Measurements from ENCODE around the gene GLIS2. TPM values are rescaled to one million over a fixed set of nuclear protein-coding genes. Genes with fewer than 3 reads are reported as not detected.

GLIS2 gene
- polyA plus RNA-seq, 6 donors from 2014 or later = not detected

DNA sequence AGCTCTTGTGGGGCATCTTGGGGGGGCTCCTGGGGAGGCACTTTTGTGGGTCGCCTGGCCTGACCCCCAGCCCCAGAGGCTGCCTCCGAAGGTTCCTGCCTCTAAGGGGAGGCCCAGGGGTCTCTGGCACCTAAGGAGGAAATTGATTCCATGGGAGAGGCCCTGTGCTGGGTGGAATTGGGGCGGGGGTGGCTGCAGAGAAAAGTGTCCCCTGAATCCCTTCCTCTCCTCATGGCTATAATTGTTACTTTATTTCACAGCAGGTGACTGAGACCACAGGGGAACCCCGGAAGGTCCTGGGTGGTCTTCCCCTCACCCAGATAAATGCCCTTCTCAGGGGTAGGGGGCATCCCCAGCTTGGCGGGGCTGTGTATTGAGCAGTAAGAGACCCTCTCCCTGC lies 3.1 kb downstream of the GLIS2 start:
- peaks cover 0 to 10% of the 10 kb centered on the region in 2 donors for H3K36me3 Mint-ChIP-seq
- no peak overlapping the region for H3K27ac Mint-ChIP-seq
- ATAC-seq (ENCODE audit: low read depth in 2 of 2) (no peak), DNase-seq (no peak)
- H3K27me3 Mint-ChIP-seq = peaks cover 10 to 30% (median 11%) of the 10 kb centered on the region in 3 donors
- H3K4me1 Mint-ChIP-seq = peaks cover 13 to 23% (median 14%) of the 10 kb centered on the region in 3 donors
- H3K9me3 Mint-ChIP-seq = no peaks in the 10 kb centered on the region
- peak overlapping the region in 1 of 8 donors; percentile 65 for H3K4me3 Mint-ChIP-seq

DNA sequence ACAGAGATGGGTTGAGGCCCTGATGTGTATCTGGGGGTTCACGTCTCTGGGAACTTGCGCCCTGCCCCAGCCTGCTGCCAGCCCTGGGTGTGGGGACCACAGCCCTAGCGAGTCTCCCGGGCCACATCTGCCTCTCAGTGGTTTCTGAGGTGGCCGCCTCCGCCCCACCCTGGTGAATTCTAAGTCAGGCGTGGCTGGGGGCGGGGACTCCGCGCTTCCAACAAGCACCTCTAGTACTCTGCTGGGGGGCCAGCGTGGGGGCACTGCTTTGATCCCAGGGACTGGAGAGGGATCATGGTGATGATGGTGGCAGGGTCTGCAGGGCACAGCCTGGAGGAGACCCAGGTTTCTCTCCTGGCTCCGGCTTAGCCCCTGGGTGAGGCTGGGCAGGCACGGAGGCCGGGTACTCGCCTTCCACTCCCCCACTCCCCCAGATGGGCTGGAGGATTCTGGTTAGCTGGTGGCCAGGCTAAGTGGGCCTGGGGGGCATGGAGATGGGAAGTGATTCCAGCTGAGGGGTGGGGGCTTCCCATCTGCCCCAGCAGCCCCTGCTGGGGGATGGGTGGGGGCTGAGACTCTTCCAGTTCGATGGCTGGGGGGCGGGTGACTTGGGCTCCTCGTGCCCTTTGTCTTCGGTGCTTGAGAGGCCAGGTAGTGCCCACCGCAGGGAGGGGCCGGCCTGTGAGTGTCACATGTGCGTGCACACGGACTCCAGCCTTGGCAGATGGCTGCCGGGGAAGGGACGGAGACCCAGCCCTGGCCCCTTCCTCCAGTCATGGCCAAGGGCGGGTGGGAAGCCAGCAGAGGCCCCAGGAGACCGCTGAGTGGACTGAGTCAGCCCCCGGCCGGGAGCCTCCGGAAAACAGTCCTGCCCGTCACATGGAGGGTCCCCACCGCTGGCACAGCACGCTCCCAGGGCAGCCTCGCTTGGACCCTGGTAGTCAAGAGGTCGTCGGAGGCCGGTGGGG lies 3.9 kb downstream of the GLIS2 start:
- H3K4me3 Mint-ChIP-seq = peak overlapping the region in 2 of 8 donors; percentile 36 to 65
- no peak overlapping the region for H3K27ac Mint-ChIP-seq
- H3K36me3 Mint-ChIP-seq = peaks cover 0 to 3% of the 10 kb centered on the region in 2 donors

GRCh38 chr16:4320571-4321137 lies 4.8 kb downstream of the GLIS2 start:
- no peak overlapping the region for H3K4me3 Mint-ChIP-seq
- H3K36me3 Mint-ChIP-seq = no peaks in the 10 kb centered on the region
- ATAC-seq (ENCODE audit: low read depth in 2 of 2) (no peak), DNase-seq (no peak)
- no peaks in the 10 kb centered on the region for H3K9me3 Mint-ChIP-seq
- no peak overlapping the region for H3K27ac Mint-ChIP-seq
- H3K27me3 Mint-ChIP-seq = peaks cover 0 to 18% (median 0%) of the 10 kb centered on the region in 3 donors
- peaks cover 8 to 17% (median 8%) of the 10 kb centered on the region in 3 donors for H3K4me1 Mint-ChIP-seq

More for the DNA sequence above, 3.9 kb downstream of the GLIS2 start:
- peaks cover 6 to 16% (median 8%) of the 10 kb centered on the region in 3 donors for H3K4me1 Mint-ChIP-seq
- H3K9me3 Mint-ChIP-seq = no peaks in the 10 kb centered on the region
- peaks cover 2 to 22% (median 3%) of the 10 kb centered on the region in 3 donors for H3K27me3 Mint-ChIP-seq
- peak; percentile 65 to 79 for ATAC-seq (ENCODE audit: low read depth in 2 of 2)
- DNase-seq = peak; percentile 36

GRCh38 chr16:4321286-4322120 lies 5.6 kb downstream of the GLIS2 start:
- H3K4me3 Mint-ChIP-seq = no peak overlapping the region
- H3K27ac Mint-ChIP-seq = no peak overlapping the region
- no peaks in the 10 kb centered on the region for H3K36me3 Mint-ChIP-seq
- H3K9me3 Mint-ChIP-seq = no peaks in the 10 kb centered on the region
- DNase-seq (no peak), ATAC-seq (ENCODE audit: low read depth in 2 of 2) (no peak)
- peaks cover 0 to 18% (median 0%) of the 10 kb centered on the region in 3 donors for H3K27me3 Mint-ChIP-seq
- peaks cover 8 to 17% (median 15%) of the 10 kb centered on the region in 3 donors for H3K4me1 Mint-ChIP-seq

DNA sequence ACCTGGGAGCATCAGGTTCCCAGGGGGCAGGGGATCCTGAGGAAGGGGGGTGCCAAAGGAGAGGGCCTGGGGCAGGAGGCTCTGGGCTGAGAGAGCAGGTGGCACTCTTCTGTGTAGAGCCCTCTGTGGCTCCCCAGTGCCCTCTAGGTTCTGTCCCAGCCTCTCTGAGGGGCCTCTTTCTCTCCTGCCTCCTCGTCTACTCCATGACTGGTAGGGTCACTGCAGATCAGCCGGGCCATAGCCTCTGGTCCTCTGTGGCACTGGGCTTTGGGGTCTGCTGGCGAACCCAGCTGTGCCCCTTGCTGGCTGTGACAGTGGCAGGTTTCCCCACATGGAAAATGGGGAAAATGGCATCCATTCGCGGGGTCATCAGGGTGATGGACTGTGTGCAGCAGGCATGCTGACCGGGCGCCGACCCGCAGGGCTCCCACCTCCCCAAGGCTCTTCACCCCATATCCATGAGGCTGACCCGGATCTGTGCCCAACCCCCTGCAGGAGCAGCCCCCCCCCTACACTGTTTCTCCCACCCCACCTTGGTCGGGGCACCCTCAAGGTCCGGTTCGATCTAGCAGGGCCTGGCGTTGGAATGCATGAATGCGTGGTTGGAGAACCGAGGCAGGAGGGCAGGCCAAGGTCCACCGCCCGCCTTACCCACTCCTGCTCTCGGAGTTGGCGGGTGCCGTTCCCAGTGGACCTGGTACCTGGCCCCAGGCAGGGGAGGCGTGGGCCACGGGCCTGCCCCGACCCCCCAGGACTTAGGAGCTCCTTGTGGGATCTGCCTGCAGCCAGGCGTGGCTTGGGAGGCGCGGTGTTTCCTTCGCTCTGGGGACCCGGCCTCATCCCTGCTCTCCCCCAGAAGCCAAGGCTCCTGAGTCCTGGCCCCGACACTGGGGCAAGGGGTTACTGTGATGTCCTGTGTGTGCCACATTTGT lies 6.5 kb downstream of the GLIS2 start:
- Mint-ChIP-seq H3K9me3 (no peaks in the 10 kb centered on the region), H3K27me3 (peaks cover 0 to 11% (median 0%) of the 10 kb centered on the region in 3 donors), H3K27ac (peak overlapping the region in 1 of 6 donors; percentile 43), H3K4me1 (peaks cover 8 to 17% (median 16%) of the 10 kb centered on the region in 3 donors), H3K4me3 (no peak overlapping the region), H3K36me3 (no peaks in the 10 kb centered on the region)
- DNase-seq = no peak
- no peak for ATAC-seq (ENCODE audit: low read depth in 2 of 2)

DNA sequence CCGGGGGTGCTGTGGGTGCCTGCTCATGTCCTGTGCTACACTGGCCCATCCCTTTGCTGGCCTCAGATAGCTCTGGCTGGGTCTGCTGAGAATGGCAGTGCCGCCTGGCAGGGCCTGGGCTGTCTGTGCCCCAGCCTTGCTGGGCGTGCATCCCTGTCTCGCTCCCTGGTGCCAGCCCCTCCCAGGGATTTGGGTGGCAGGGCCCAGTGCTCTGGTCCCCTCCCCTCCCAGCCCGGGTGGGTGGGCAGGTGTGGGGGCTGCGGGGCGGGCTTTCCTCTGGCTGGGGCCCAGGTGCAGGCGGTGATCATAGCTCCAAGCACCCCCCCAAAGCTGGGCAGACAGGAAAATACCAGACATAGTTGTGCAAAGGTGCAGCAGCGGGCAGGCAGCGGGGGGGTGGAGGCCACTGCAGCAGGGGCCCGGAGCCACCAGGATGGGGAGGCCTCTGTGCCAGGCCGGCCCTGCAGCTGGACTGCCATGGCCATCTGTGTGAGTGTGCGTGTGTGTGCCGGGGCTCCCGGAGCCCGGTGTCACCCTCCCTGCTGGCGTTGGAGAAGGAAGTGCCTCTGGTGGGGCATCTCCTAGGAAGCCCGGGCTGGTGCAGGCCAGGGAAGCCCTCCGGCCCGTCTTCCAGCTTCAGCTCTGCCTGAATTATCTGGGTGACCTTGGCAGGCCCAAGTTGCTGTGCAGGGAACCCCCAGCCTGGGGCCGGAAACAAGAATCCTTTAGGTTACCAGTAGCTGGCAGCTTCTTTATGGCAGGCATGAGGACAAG lies 7.4 kb downstream of the GLIS2 start:
- ATAC-seq (ENCODE audit: low read depth in 2 of 2) = no peak
- Mint-ChIP-seq H3K27ac (peak overlapping the region in 1 of 6 donors; percentile 43), H3K4me1 (peaks cover 8 to 20% (median 16%) of the 10 kb centered on the region in 3 donors), H3K9me3 (no peaks in the 10 kb centered on the region), H3K36me3 (no peaks in the 10 kb centered on the region), H3K27me3 (peaks cover 0 to 6% (median 0%) of the 10 kb centered on the region in 3 donors), H3K4me3 (peak overlapping the region in 1 of 8 donors; percentile 15)
- no peak for DNase-seq

DNA sequence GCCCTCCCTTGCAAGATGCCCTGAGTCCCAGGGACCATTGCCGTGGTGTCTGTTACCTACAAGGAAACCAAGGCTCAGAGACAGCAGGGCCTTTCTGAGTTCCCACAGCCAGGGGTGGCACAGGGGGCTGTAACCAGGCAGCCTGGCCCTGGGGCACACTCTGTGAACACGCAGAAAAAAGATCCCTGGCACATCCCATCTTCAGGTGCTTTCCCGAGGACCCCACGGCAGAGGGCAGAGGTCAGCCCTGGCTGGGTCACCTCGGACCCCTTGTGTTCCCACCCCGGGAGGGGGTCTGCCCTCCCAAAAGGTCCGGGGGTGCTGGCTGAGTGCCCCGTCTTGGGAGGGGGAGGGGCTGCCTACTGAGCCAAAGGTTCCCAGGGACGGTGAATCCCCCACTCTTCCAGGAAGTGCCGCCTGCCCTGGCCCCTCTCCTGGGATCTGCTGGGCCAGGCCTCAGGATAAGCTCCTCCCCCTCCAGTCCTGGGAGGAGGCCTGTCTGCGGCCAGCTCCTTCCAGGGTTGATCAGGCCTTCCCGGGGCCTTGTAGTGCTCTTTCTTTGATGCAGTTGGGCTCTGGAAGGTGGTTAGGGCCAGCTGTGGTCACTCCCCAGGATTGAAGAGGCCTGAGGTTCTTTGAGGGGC lies 8.1 kb downstream of the GLIS2 start:
- Mint-ChIP-seq H3K9me3 (no peaks in the 10 kb centered on the region), H3K4me1 (peaks cover 8 to 20% (median 12%) of the 10 kb centered on the region in 3 donors), H3K27me3 (no peaks in the 10 kb centered on the region), H3K4me3 (peak overlapping the region in 1 of 8 donors; percentile 15), H3K27ac (no peak overlapping the region), H3K36me3 (no peaks in the 10 kb centered on the region)
- DNase-seq = no peak
- ATAC-seq (ENCODE audit: low read depth in 2 of 2) = no peak

DNA sequence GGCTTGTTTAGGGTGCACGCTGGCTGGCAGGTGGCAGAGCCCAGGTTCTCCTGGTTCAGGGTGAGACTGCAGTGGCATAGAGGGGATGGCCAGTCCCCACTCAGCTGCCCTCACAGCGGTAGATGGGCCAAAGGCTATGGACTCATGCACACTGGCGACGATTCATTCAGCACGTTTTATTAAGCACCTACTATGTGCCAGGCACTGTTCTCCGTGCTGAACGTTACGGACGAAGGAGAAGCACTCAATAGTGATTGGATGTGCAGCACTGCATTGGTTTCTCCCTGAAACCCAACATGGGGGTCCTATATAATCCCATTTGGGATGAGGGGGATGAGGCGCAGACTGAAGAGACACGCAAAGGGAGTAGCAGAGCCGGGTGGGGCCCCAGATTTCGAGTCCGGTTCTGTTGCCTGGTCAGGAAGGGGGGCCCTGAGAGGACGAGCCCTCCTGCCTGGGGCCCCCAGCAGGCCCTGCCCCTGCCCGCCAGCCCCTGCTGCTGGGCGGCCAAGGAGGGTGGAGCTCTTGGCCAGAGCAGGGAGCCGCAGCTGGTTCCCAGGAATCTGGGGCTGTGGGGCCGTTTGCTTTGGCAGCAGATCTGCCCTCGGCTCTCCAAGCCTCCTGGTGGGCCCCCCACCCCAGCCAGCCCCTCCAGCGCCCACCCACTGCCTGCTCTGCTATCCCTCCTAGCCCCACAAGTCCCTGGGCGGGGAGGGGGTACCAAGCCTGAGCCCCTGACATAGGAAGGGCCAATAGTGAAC lies 8.8 kb downstream of the GLIS2 start:
- peaks cover 4 to 13% (median 13%) of the 10 kb centered on the region in 3 donors for H3K4me1 Mint-ChIP-seq
- DNase-seq = no peak
- H3K27ac Mint-ChIP-seq = no peak overlapping the region
- H3K4me3 Mint-ChIP-seq = peak overlapping the region in 1 of 8 donors; percentile 23
- no peaks in the 10 kb centered on the region for H3K27me3 Mint-ChIP-seq
- H3K9me3 Mint-ChIP-seq = no peaks in the 10 kb centered on the region
- ATAC-seq (ENCODE audit: low read depth in 2 of 2) = no peak
- no peaks in the 10 kb centered on the region for H3K36me3 Mint-ChIP-seq

DNA sequence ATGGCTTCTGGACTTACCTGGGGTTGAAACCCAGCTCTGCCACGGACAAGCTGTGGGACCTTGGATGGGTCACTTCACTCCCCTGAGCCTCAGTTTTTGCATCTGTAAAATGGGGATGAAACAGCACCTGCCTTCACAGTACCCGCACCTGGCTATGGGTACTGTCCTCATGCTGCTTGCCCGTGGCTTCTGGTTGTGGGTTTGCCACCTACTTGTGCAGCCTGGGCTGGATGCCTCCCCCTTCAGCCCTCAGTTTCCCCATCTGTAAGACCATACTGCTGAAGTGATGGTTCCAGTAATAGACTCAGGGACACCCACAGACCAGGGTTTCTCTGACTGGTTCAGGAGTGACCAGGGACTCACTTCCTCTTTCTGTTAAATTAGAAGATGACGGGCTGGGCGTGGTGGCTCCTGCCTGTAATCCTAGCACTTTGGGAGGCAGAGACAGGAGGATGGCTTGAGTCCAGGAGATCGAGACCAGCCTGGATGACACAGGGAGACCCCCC lies 9.4 kb downstream of the GLIS2 start:
- H3K4me1 Mint-ChIP-seq = peaks cover 4 to 17% (median 13%) of the 10 kb centered on the region in 3 donors
- peak; percentile 30 to 33 for ATAC-seq (ENCODE audit: low read depth in 2 of 2)
- H3K27ac Mint-ChIP-seq = peak overlapping the region in 1 of 6 donors; percentile 15
- H3K36me3 Mint-ChIP-seq = no peaks in the 10 kb centered on the region
- peak; percentile 23 for DNase-seq
- H3K27me3 Mint-ChIP-seq = no peaks in the 10 kb centered on the region
- H3K9me3 Mint-ChIP-seq = no peaks in the 10 kb centered on the region
- peak overlapping the region in 5 of 8 donors; percentile 8 to 75 (median 45) for H3K4me3 Mint-ChIP-seq

GRCh38 chr16:4327386-4328045 lies 11.6 kb downstream of the GLIS2 start:
- H3K4me3 Mint-ChIP-seq = peak overlapping the region in 5 of 8 donors; percentile 42 to 81 (median 76)
- no peak for DNase-seq
- no peaks in the 10 kb centered on the region for H3K36me3 Mint-ChIP-seq
- no peaks in the 10 kb centered on the region for H3K9me3 Mint-ChIP-seq
- H3K27ac Mint-ChIP-seq = no peak overlapping the region
- ATAC-seq (ENCODE audit: low read depth in 2 of 2) = peak; percentile 26 to 31
- H3K27me3 Mint-ChIP-seq = peaks cover 0 to 4% (median 0%) of the 10 kb centered on the region in 3 donors
- peaks cover 4 to 17% (median 13%) of the 10 kb centered on the region in 3 donors for H3K4me1 Mint-ChIP-seq

All from naive B cell (primary cell).